GM23338 (cell line): ENCODE measurements around the gene CHRDL1. TPM values are rescaled to one million over a fixed set of nuclear protein-coding genes. Genes with fewer than 3 reads are reported as not detected.

Experiments used
- ATAC-seq: fragments of 200-7000 bp; cut with Tn5 transposase; 3 replicates; pipeline ENCODE4 v1.9.1; 2020
- DNase-seq: peaks from one replicate; pipeline ENCODE4 v3.0.0-alpha.2; 2015; ENCODE audit warnings: low spot score
- H2AFZ ChIP-seq: fragments of 200-600 bp; sonication (generic); 2 replicates; pipeline ENCODE4 v1.8.0; 2016; ENCODE audit warnings: antibody characterized with exemption, mild to moderate bottlenecking, moderate library complexity
- H3F3A ChIP-seq: fragments of 200-600 bp; sonication (generic); replicated peaks from 2 replicates; pipeline ENCODE4 v1.8.0; 2017; ENCODE audit warnings: antibody characterized with exemption, mixed run types, low read depth
- H3K27ac ChIP-seq: fragments of 200-600 bp; sonication (generic); 2 replicates; pipeline ENCODE4 v1.6.1; 2016; ENCODE audit warnings: low read depth
- H3K27me3 ChIP-seq: fragments of 200-600 bp; sonication (generic); 2 replicates; pipeline ENCODE4 v1.8.0; 2016; ENCODE audit warnings: mild to moderate bottlenecking, mixed run types, moderate library complexity; ENCODE audit not compliant: insufficient read depth
- H3K36me3 ChIP-seq: fragments of 200-600 bp; sonication (generic); 2 replicates; pipeline ENCODE4 v1.8.0; 2016; ENCODE audit warnings: mild to moderate bottlenecking; ENCODE audit not compliant: insufficient read depth
- H3K4me1 ChIP-seq: fragments of 200-600 bp; sonication (generic); 2 replicates; pipeline ENCODE4 v1.8.0; 2016; ENCODE audit warnings: mild to moderate bottlenecking, moderate library complexity; ENCODE audit not compliant: insufficient read depth
- H3K4me2 ChIP-seq: fragments of 200-600 bp; sonication (generic); 2 replicates; pipeline ENCODE4 v1.7.1; 2017; ENCODE audit warnings: mixed run types
- H3K4me3 ChIP-seq: fragments of 200-600 bp; sonication (generic); 2 replicates; pipeline ENCODE4 v1.6.1; 2016; ENCODE audit warnings: mixed run types
- H3K79me2 ChIP-seq: fragments of 200-600 bp; sonication (generic); replicated peaks from 2 replicates; pipeline ENCODE4 v1.8.0; 2017; ENCODE audit warnings: mild to moderate bottlenecking; ENCODE audit not compliant: insufficient read depth
- H3K9me2 ChIP-seq: fragments of 200-600 bp; sonication (generic); 2 replicates; pipeline ENCODE4 v1.8.0; 2017; ENCODE audit not compliant: insufficient read depth
- H4K20me1 ChIP-seq: fragments of 200-600 bp; sonication (generic); replicated peaks from 2 replicates; pipeline ENCODE4 v1.8.0; 2017; ENCODE audit warnings: mild to moderate bottlenecking; ENCODE audit not compliant: insufficient read depth
- H3K27ac Mint-ChIP-seq: 2 replicates; pipeline ENCODE4 v1.8.0; 2020; ENCODE audit warnings: inconsistent platforms, mild to moderate bottlenecking, moderate library complexity, mixed read lengths
- H3K27me3 Mint-ChIP-seq: 3 replicates; pipeline ENCODE4 v1.8.0; 2022; ENCODE audit warnings: low read depth, mild to moderate bottlenecking, moderate library complexity, mixed read lengths, inconsistent platforms; ENCODE audit not compliant: insufficient read depth, poor library complexity
- H3K36me3 Mint-ChIP-seq: 3 replicates; pipeline ENCODE4 v1.8.0; 2021; ENCODE audit warnings: low read depth, mild to moderate bottlenecking, inconsistent platforms, moderate library complexity, mixed read lengths
- H3K4me1 Mint-ChIP-seq: 3 replicates; pipeline ENCODE4 v1.8.0; 2020; ENCODE audit warnings: mild to moderate bottlenecking, inconsistent platforms, mixed read lengths
- H3K4me3 Mint-ChIP-seq: 3 replicates; pipeline ENCODE4 v1.8.0; 2021; ENCODE audit warnings: moderate library complexity, mild to moderate bottlenecking, inconsistent platforms, mixed read lengths
- H3K9me3 Mint-ChIP-seq: 3 replicates; pipeline ENCODE4 v1.8.0; 2020; ENCODE audit warnings: moderate library complexity, mild to moderate bottlenecking, inconsistent platforms, mixed read lengths
- CREB1 ChIP-seq: fragments of 250-450 bp; sonication (Bioruptor Pico); IDR thresholded peaks from 2 replicates; pipeline ENCODE4 v1.5.0; 2020; ENCODE audit warnings: low read depth, mild to moderate bottlenecking, moderate library complexity
- EZH2 ChIP-seq: fragments of 200-600 bp; sonication (generic); IDR thresholded peaks from one replicate; pipeline ENCODE4 v1.8.0; 2017; ENCODE audit warnings: antibody characterized with exemption, mild to moderate bottlenecking, low read depth; ENCODE audit not compliant: unreplicated experiment
- EZH2phosphoT487 ChIP-seq: fragments of 200-600 bp; sonication (generic); IDR thresholded peaks from one replicate; pipeline ENCODE4 v1.8.1; 2018; ENCODE audit warnings: antibody characterized with exemption; ENCODE audit not compliant: unreplicated experiment
- JUNB ChIP-seq: IDR thresholded peaks from one replicate; pipeline ENCODE4 v1.6.1; 2016; ENCODE audit warnings: antibody characterized with exemption; ENCODE audit not compliant: unreplicated experiment
- NANOG ChIP-seq: IDR thresholded peaks from 2 replicates; pipeline ENCODE4 v1.6.1; 2016; ENCODE audit warnings: antibody characterized with exemption, borderline replicate concordance
- POLR2AphosphoS5 ChIP-seq: IDR thresholded peaks from 2 replicates; pipeline ENCODE4 v1.6.1; 2016; ENCODE audit warnings: antibody characterized with exemption, low read depth
- REST ChIP-seq: IDR thresholded peaks from one replicate; pipeline ENCODE4 v1.6.1; 2018; ENCODE audit warnings: antibody characterized with exemption; ENCODE audit not compliant: unreplicated experiment
- STAT1 ChIP-seq: IDR thresholded peaks from one replicate; pipeline ENCODE4 v1.6.1; 2016; ENCODE audit warnings: antibody characterized with exemption; ENCODE audit not compliant: unreplicated experiment
- ZNF331 ChIP-seq: fragments of 250-450 bp; sonication (Bioruptor Pico); IDR thresholded peaks from 2 replicates; pipeline ENCODE4 v1.5.0; 2020; ENCODE audit warnings: low read depth, mild to moderate bottlenecking, moderate library complexity
- polyA plus RNA-seq: library from polyadenylated mRNA; unstranded; fragments of >200 nt; fragmentation: Nextera tagmentation; extraction: Ambion mirVana; gene quantifications from 2 replicates; pipeline ENCODE4 v1.2.1, GENCODE V29; 2016
- total RNA-seq: library from RNA; depleted of rRNA; stranded (reverse); fragments of >200 nt; shearing (Covaris generic); gene quantifications from 2 replicates; pipeline ENCODE4 v1.2.3, GENCODE V29; 2014
- TF ChIP-seq, protein P1 (sequence below), 2 experiments: fragments of 200-600 bp in 1 of 2; sonication (generic) in 1 of 2; conservative IDR thresholded peaks; 2 replicates each; pipeline versions ENCODE4 v1.5.1 to v1.6.1; 2016 to 2017; ENCODE audit warnings: antibody characterized with exemption in 2 of 2, low read depth in 2 of 2, mild to moderate bottlenecking in 2 of 2, moderate library complexity in 1 of 2
- TF ChIP-seq, protein P2 (sequence below): IDR thresholded peaks from 2 replicates; pipeline ENCODE4 v1.6.1; 2016; ENCODE audit warnings: antibody characterized with exemption
- TF ChIP-seq, protein P3 (sequence below): fragments of 250-450 bp; sonication (Bioruptor Pico); IDR thresholded peaks from 2 replicates; pipeline ENCODE4 v1.5.0; 2020; ENCODE audit warnings: mild to moderate bottlenecking, moderate library complexity

The CHRDL1 gene
- total and polyA plus RNA-seq, 2 experiments from 2014 or later = 3.6 to 9.8 TPM

- Histone ChIP-seq H4K20me1 (no peaks in the 10 kb centered on the region), H3K4me2 (no peak overlapping the region), H3K36me3 (no peaks in the 10 kb centered on the region), H3K4me1 (no peaks in the 10 kb centered on the region), H3K79me2 (no peaks in the 10 kb centered on the region), H3F3A (no peaks in the 10 kb centered on the region), H3K9me2 (no peaks in the 10 kb centered on the region), H3K27me3 (no peaks in the 10 kb centered on the region), H2AFZ (no peak overlapping the region), H3K4me3 (no peak overlapping the region), H3K27ac (no peak overlapping the region)
- DNase-seq (no peak), ATAC-seq (no peak)
- Mint-ChIP-seq H3K9me3 (no peaks in the 10 kb centered on the region; the same call in 2 of the 3 replicates), H3K27ac (no peak overlapping the region), H3K36me3 (peaks cover 4% of the 10 kb centered on the region; the same call in 1 of the 3 replicates), H3K4me1 (peaks cover 4% of the 10 kb centered on the region; the same call in 2 of the 3 replicates), H3K4me3 (no peak overlapping the region), H3K27me3 (peaks cover 2% of the 10 kb centered on the region)
- TF ChIP-seq EZH2 (no peak), ZNF331 (CRISPR knock-in tag) (no peak), CREB1 (CRISPR knock-in tag) (no peak), STAT1 (no peak), NANOG (no peak), EZH2phosphoT487 (no peak), REST (no peak), JUNB (no peak), POLR2AphosphoS5 (no peak)
- TF ChIP-seq, protein P1, sequence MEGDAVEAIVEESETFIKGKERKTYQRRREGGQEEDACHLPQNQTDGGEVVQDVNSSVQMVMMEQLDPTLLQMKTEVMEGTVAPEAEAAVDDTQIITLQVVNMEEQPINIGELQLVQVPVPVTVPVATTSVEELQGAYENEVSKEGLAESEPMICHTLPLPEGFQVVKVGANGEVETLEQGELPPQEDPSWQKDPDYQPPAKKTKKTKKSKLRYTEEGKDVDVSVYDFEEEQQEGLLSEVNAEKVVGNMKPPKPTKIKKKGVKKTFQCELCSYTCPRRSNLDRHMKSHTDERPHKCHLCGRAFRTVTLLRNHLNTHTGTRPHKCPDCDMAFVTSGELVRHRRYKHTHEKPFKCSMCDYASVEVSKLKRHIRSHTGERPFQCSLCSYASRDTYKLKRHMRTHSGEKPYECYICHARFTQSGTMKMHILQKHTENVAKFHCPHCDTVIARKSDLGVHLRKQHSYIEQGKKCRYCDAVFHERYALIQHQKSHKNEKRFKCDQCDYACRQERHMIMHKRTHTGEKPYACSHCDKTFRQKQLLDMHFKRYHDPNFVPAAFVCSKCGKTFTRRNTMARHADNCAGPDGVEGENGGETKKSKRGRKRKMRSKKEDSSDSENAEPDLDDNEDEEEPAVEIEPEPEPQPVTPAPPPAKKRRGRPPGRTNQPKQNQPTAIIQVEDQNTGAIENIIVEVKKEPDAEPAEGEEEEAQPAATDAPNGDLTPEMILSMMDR (conservative IDR thresholded peaks at IDR 0.05; ENCODE audit: low read depth in 2 of 2) = no peak
- TF ChIP-seq, protein P2, sequence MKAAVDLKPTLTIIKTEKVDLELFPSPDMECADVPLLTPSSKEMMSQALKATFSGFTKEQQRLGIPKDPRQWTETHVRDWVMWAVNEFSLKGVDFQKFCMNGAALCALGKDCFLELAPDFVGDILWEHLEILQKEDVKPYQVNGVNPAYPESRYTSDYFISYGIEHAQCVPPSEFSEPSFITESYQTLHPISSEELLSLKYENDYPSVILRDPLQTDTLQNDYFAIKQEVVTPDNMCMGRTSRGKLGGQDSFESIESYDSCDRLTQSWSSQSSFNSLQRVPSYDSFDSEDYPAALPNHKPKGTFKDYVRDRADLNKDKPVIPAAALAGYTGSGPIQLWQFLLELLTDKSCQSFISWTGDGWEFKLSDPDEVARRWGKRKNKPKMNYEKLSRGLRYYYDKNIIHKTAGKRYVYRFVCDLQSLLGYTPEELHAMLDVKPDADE = no peak
- TF ChIP-seq, protein P3, sequence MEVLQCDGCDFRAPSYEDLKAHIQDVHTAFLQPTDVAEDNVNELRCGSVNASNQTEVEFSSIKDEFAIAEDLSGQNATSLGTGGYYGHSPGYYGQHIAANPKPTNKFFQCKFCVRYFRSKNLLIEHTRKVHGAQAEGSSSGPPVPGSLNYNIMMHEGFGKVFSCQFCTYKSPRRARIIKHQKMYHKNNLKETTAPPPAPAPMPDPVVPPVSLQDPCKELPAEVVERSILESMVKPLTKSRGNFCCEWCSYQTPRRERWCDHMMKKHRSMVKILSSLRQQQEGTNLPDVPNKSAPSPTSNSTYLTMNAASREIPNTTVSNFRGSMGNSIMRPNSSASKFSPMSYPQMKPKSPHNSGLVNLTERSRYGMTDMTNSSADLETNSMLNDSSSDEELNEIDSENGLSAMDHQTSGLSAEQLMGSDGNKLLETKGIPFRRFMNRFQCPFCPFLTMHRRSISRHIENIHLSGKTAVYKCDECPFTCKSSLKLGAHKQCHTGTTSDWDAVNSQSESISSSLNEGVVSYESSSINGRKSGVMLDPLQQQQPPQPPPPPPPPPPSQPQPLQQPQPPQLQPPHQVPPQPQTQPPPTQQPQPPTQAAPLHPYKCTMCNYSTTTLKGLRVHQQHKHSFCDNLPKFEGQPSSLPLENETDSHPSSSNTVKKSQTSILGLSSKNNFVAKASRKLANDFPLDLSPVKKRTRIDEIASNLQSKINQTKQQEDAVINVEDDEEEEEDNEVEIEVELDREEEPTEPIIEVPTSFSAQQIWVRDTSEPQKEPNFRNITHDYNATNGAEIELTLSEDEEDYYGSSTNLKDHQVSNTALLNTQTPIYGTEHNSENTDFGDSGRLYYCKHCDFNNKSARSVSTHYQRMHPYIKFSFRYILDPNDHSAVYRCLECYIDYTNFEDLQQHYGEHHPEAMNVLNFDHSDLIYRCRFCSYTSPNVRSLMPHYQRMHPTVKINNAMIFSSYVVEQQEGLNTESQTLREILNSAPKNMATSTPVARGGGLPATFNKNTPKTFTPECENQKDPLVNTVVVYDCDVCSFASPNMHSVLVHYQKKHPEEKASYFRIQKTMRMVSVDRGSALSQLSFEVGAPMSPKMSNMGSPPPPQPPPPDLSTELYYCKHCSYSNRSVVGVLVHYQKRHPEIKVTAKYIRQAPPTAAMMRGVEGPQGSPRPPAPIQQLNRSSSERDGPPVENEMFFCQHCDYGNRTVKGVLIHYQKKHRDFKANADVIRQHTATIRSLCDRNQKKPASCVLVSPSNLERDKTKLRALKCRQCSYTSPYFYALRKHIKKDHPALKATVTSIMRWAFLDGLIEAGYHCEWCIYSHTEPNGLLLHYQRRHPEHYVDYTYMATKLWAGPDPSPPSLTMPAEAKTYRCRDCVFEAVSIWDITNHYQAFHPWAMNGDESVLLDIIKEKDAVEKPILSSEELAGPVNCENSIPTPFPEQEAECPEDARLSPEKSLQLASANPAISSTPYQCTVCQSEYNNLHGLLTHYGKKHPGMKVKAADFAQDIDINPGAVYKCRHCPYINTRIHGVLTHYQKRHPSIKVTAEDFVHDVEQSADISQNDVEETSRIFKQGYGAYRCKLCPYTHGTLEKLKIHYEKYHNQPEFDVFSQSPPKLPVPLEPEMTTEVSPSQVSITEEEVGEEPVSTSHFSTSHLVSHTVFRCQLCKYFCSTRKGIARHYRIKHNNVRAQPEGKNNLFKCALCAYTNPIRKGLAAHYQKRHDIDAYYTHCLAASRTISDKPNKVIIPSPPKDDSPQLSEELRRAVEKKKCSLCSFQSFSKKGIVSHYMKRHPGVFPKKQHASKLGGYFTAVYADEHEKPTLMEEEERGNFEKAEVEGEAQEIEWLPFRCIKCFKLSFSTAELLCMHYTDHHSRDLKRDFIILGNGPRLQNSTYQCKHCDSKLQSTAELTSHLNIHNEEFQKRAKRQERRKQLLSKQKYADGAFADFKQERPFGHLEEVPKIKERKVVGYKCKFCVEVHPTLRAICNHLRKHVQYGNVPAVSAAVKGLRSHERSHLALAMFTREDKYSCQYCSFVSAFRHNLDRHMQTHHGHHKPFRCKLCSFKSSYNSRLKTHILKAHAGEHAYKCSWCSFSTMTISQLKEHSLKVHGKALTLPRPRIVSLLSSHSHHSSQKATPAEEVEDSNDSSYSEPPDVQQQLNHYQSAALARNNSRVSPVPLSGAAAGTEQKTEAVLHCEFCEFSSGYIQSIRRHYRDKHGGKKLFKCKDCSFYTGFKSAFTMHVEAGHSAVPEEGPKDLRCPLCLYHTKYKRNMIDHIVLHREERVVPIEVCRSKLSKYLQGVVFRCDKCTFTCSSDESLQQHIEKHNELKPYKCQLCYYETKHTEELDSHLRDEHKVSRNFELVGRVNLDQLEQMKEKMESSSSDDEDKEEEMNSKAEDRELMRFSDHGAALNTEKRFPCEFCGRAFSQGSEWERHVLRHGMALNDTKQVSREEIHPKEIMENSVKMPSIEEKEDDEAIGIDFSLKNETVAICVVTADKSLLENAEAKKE = no peak
These were observed 119.7 kb downstream of the CHRDL1 start for GRCh38 chrX:110675886-110676285.
